Sciatic nerve (tissue), 2 donors: ENCODE measurements around the gene NTSR1. TPM values are rescaled to one million over a fixed set of nuclear protein-coding genes. Genes with fewer than 3 reads are reported as not detected.

ENCODE experiments used
- ATAC-seq: fragments of 200-7000 bp; cut with Tn5 transposase; one replicate; pipeline ENCODE4 v1.9.1; 2020; ENCODE audit warnings: mild to moderate bottlenecking, moderate library complexity
- DNase-seq: peaks from one replicate; pipeline ENCODE4 v3.0.0-alpha.2; 2020; ENCODE audit warnings: low spot score
- intact Hi-C: fragments of 100-400 bp; cut with DNase I; formaldehyde crosslinking; loops from one replicate; pipeline ENCODE4 v1.14.2; 2022
- total RNA-seq: library from RNA; stranded (reverse); fragmentation: NEBNext Ultra II Directional; extraction: Animal tissue kit (Norgen Biotek cat#: 25700); gene quantifications from one replicate; pipeline ENCODE4 v1.2.1, GENCODE V29; 2021
- donor health status: DM: no; HTN: no; CAD: no.
- donor health status: DM: no; HTN: no; CAD: no.

The NTSR1 gene
- total RNA-seq, 1 donor from 2014 or later: 0.09 TPM

GRCh38 chr20:62760856-62761758 is 52.5 kb downstream of the NTSR1 start:
- intact Hi-C loops: no loop called here
- ATAC-seq (no peak), DNase-seq (no peak)

- no peak for DNase-seq
- no peak for ATAC-seq
- intact Hi-C loops: no loop called here
These were observed 53.1 kb downstream of the NTSR1 start for GRCh38 chr20:62761759-62762131.

- no peak for ATAC-seq
- DNase-seq: no peak
- intact Hi-C loops: no loop called here
These were observed 53.7 kb downstream of the NTSR1 start for GRCh38 chr20:62762376-62762775.

- intact Hi-C loops: no loop called here
- DNase-seq (no peak), ATAC-seq (no peak)
These were observed 54.2 kb downstream of the NTSR1 start for GRCh38 chr20:62762801-62763368.

GRCh38 chr20:62763404-62763803 is 54.8 kb downstream of the NTSR1 start:
- intact Hi-C loops: no loop called here
- no peak for ATAC-seq
- no peak for DNase-seq

GRCh38 chr20:62764156-62764935 is 55.7 kb downstream of the NTSR1 start:
- DNase-seq: no peak
- intact Hi-C loops: no loop called here
- no peak for ATAC-seq

- intact Hi-C loops: no loop called here
- DNase-seq (no peak), ATAC-seq (no peak)
These were observed 56.4 kb downstream of the NTSR1 start for GRCh38 chr20:62765021-62765420.

GRCh38 chr20:62765432-62766070 is 56.9 kb downstream of the NTSR1 start:
- no peak for DNase-seq
- intact Hi-C loops: no loop called here
- no peak for ATAC-seq

- ATAC-seq: no peak
- DNase-seq: no peak
- intact Hi-C loops: no loop called here
These were observed 57.4 kb downstream of the NTSR1 start for GRCh38 chr20:62766071-62766450.

GRCh38 chr20:62766716-62767115 is 58.1 kb downstream of the NTSR1 start:
- intact Hi-C loops: no loop called here
- ATAC-seq (no peak), DNase-seq (no peak)

- ATAC-seq: no peak
- intact Hi-C loops: no loop called here
- DNase-seq: no peak
These were observed 59.6 kb downstream of the NTSR1 start for GRCh38 chr20:62768234-62768546.

GRCh38 chr20:62768551-62769287 is 60.1 kb downstream of the NTSR1 start:
- intact Hi-C loops: no loop called here
- DNase-seq (no peak), ATAC-seq (no peak)

- no peak for DNase-seq
- ATAC-seq: no peak
- intact Hi-C loops: no loop called here
These were observed 60.9 kb downstream of the NTSR1 start for GRCh38 chr20:62769346-62770071.

- intact Hi-C loops: no loop called here
- no peak for DNase-seq
- no peak for ATAC-seq
These were observed 61.7 kb downstream of the NTSR1 start for GRCh38 chr20:62770111-62770910.

GRCh38 chr20:62770916-62771315 is 62.3 kb downstream of the NTSR1 start:
- intact Hi-C loops: no loop called here
- no peak for DNase-seq

GRCh38 chr20:62771396-62772102 is 62.9 kb downstream of the NTSR1 start:
- ATAC-seq: no peak
- no peak for DNase-seq
- intact Hi-C loops: no loop called here

More at GRCh38 chr20:62770916-62771315, 62.3 kb downstream of the NTSR1 start:
- ATAC-seq: no peak

GRCh38 chr20:62772103-62772611 is 63.5 kb downstream of the NTSR1 start:
- intact Hi-C loops: no loop called here
- ATAC-seq: no peak

More at GRCh38 chr20:62772103-62772611, 63.5 kb downstream of the NTSR1 start:
- no peak for DNase-seq
